GM18507 (cell line): ENCODE measurements around the gene SALL4.
"Not testable (repeated sequence)": the region's sequence is repeated elsewhere in the genome, so short reads cannot be mapped to it uniquely, and the experiment has no call there.

ENCODE experiments used
- DNase-seq: peaks from one replicate; pipeline ENCODE4 v3.0.0; 2011; ENCODE audit warnings: low read depth; ENCODE audit not compliant: insufficient read length; ENCODE audit errors: extremely low spot score
- FAIRE-seq: peaks from 2 replicates; lab custom pipeline; 2011; peaks lifted over from hg19 to GRCh38; lab: Jason Lieb, UNC

The SALL4 gene

DNA sequence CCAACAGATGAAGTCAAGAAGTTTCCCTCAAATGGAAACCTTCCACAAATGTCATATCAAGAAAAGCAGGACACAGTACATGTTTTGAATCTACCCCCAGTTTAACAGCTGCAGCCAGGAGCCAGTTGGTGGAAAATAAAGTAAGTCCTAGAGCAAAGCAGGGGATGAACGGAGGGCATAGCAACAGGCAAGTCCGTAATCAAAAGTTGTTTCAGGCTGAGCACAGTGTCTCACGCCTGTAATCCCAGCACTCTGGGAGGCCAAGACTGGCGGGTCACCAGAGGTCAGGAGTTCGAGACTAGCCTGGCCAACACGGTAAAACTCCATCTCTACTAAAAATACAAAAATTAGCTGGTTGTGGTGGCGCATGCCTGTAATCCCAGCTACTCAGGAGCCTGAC lies 2.4 kb upstream of the SALL4 start:
- DNase-seq: no peak
- no peak for FAIRE-seq

DNA sequence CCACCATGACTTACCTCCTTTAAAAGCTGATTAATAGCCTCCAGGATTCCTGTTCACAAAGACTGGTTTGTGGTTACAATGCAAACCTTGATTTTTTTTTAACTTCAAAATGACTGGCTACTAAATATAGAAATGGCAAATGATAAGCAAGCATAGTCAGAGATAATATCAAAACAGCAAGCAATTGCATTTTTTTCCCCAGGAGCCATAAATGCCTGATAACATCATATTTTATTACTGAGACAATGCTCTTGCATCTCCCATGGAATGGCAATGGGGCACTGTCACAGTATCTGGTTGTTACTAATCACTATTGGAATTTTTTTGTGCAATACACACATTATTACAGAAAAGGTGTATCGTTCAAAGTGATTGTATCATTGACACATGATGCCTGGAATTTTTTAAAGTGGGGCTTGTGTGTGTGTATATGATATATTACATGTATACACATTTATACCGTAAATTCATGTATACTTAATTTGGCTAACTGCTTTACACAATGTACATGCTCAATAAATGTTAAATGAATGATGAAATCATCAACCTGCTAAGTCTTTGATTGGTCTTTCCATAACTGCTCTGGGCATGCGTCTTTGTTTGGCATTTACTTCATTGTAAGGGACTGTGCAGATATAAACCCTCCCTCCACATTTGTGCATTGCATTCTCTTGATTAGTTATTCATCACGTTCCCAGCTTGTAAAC lies 980 bp upstream of the SALL4 start:
- DNase-seq (no peak), FAIRE-seq (no peak)

DNA sequence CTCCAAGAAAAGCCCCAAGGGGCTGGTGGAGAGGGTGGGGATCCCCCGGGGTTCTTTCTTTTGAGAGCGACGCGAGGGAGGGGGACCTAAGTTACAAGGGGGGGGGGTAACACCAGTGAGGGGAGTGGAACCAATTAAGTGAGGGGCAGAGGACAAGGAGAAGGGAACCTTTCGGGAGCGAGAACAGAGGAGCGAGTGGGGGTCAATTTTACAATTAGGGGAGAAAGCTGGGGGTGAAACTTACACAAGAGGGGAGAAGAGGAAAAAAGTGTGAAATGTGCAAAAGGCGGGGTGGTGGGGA lies 548 bp downstream of the SALL4 start:
- DNase-seq (no peak), FAIRE-seq (no peak)

DNA sequence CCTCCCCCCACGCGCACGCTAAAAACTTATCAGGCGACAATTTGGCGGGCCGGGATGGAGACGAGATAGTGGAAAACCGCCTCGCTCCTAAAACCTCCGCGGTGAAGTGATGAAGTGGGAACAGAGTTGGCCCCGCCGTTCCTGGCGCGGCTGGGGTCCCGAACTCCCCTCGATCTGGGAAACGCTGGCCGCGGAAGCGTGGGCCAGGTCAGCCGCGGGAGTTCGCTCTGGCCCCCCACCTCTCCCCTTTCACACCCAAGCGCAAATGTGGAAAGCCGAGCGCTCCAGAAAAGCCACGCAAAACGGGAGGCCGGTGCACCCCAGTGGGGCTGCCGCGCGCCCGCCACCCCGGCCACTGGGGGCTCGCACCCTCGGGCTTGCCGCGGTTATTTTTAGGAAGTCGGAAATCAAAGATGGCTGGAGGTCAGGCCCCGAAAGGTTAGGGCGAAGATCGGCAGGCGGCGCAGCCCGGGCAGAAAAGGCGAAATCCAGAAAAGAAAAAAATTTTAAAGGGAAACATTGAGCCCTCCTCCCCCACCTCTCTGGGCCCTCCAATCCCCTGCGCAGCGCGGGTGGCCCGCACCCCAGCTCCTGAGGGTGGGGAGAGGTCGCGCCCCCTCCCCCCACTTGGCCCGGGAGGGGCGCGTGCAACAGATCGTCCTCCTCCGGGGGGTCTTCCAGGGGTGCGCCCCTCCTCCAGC lies 1.0 kb downstream of the SALL4 start:
- DNase-seq (no peak), FAIRE-seq (no peak)

DNA sequence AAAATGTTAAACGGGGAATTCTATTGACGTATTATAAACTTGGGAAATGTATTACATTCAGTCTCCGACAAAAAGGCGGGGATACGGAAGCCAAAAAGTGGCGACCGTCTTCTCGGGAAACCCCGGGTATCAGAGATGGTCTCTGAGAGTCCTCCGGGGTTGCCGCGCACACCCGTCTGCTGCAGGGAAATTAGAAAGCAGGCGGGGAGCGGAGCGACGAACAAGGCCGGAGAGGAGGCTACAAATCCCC lies 1.5 kb downstream of the SALL4 start:
- no peak for DNase-seq

DNA sequence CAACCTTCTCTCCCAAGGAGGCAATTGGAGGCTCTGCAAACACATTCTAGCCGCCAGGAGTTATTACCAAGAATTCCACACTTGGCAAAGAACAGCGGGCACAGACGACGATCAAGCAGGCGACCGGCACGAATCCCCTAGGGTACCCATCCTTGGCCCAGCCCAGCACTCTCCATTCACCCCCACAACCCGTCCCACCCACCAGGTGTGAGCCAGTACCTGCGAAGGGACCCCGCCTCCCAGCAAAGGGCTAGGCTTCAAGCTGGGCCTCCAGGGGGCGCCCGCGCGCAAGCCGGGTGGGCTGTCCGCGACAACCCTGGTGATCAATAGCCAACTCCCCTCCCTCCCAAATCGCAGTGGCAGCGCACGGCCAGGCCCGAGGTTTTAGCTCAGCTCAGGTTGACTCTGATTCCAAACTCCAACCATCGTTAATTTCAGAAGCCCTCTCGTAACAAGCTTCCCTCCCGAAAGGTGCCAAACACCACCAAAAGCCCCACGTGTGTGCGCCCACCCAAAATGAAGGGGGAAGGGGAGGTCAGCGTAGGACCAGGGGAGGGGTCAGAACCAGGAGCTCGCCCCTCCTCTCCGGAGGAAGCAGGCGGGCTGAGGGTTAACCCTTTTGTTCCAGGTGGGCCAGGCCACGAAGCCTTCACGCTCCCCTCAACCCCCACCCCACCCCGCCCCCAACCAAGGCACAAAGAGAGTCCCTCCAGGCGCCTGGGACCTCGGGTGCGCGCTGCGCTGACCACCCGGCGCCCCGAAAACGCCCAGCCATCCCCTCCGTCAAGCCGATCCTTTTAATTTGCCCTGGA lies 2.1 kb downstream of the SALL4 start:
- peak; percentile 33 for DNase-seq
- FAIRE-seq: peak; percentile 9

More for the DNA sequence above, 1.5 kb downstream of the SALL4 start:
- FAIRE-seq: no peak

DNA sequence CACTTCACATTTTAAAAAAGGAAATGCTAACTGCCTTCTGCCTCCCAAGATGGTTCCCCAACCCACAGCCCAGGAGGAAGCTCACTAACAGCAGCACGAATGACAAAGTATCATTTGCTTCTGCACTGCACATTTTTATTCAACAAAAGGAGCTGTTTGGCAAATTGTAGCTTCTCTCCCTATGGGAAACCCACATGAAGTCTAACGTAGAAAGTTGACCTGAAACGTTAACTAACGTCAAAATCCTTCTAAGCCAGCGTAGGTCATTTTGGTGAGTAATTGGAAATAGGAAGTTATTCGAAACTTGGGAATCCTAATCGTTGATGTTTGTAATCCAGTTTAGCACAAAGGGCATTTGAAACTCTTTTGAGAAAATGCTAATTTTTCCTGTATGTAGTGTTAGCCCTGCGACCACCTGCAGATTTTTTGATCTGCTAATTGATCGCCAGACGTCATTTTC lies 2.9 kb downstream of the SALL4 start:
- no peak for FAIRE-seq
- no peak for DNase-seq

DNA sequence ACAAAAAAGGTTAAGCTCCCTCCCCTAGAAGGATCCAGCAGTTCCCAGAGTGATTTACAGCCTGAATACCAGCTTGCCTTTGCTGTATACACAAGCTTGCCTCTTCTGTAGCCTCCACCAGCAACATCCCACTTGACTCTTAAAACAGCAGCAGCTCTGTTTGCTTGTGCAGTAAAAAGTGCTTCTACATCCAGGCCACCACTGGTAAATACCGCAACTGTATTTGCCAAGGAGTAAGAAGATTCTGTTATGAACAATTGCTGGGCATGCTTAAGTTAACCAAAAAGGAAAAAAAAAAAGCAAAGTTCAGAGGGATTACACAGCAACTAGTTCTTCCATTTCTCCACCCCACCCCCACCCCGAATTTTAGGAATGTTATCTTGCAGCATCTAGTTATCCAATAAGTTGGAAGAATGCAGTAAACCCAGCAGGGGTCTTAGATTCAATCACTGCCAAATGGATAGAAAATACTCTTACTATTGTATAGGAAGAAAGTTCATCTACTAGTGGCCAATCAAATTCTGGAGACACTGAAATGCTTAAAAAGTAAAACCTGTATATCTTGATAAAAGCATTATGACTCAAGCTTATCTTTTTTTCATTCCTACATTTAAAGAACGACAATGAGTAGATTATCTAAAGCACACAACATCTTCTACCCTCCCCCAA lies 4.8 kb downstream of the SALL4 start:
- DNase-seq (no peak), FAIRE-seq (no peak)

DNA sequence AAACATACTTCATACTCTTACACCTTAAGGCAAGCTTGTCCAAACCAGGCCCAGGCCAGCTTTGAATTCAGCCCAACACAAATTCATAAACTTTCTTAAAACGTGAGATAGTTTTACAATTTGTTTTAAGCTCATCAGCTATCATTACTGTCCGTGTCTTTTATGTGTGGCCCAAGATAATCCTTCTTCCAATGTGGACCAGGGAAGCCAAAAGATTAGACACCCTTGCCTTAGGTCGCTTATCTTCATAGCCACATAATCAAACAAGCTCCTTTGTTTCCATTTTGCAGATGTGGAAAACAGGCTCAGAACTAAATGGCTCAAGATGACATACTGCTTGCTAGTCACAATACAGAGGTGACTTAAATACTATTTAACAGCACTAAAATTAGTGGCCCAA lies 6.0 kb downstream of the SALL4 start:
- FAIRE-seq (no peak), DNase-seq (no peak)

DNA sequence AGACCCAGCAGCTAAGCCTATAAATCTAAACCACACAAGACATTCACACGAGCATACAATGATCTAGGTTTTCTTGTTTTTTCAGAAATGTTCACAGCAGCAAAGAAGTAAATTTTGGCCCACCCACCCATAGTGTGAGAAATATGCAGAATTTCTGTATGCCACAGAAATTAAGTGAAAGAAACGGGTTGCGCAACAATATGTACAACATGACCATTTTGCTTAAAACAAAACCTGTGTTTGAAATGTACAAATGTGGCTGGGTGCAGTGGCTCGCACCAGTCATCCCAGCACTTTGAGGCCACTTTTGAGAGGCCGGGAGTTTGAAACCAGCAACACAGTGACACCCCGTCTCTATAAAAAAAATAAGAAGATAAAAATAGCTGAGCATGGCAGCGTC lies 9.4 kb downstream of the SALL4 start:
- no peak for DNase-seq
- FAIRE-seq: no peak

DNA sequence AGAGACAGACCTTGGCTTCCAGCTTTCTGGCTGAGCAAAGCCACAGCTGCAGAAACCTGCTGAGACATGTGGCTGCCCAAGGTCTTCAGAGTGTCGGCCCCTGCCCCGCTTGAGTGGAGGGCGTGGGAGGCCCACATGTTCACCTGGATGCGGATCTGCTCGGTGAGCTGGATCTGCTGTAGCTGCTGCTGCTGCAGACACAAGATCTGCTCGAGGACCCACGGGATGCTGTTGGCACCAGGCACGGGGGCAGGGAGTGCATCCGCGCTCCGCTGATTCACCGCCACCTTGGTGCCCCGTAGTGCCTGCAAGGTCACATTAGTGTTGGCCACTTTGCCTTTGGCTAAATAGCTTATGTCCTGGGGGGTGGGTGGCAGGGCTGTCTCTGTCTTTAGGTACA lies 10.7 kb downstream of the SALL4 start:
- DNase-seq (no peak), FAIRE-seq (no peak)

DNA sequence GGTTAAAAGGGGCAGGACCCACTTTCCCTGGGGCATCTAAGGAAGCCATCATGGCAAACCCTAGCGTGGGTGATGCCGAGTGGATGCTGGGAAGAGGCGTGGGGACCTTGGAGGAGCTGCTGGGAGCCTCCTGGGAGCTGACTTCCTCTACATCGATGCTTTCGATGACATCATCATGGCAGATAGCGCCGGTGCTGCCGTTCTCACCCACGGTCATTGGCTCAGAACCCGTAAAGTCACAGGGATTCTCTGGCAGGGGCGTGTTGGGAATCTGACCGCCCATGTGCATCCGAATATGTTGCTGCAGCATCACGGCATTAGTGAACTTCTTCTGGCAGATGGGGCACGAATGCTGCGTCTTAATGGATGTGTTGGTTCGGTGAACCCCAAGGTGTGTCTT lies 12.1 kb downstream of the SALL4 start:
- no peak for FAIRE-seq
- DNase-seq: no peak

DNA sequence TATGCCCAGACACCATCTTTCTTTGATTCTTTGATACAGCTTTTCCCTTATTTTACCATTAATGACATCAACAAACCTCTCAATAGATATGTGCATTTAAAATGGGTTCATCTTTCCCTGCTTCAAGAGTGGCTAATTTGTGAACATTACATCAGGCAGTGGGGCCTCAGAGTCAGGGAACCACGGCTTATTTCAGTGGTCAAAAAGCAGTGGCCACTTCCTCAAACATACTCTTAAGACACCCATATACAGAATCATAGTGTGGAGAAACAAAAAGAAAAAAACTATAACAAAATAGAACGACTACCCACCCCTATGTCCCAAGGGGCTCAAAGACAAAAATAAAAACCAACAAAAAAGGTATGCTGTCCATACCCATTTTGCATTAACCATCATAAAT lies 12.9 kb downstream of the SALL4 start:
- DNase-seq: no peak
- FAIRE-seq: no peak

DNA sequence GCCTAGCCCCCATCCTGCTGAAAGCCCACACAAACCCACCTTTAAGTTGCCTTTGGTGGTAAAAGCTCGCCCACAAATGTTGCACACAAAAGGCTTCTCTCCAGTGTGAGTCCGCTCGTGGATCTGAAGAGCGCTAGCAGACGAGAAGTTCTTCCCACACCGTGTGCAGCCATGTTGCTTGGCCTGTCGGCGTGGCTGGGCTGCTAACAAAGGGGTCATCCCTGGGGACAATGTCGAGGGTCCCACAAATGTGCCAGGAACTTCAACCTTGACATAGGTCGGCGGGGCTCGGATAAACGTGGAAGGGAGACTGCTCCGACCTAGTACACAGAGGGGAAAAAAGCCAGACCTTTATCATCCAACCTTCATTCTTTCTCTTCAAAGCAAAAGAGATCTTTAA lies 13.5 kb downstream of the SALL4 start:
- FAIRE-seq: no peak

DNA sequence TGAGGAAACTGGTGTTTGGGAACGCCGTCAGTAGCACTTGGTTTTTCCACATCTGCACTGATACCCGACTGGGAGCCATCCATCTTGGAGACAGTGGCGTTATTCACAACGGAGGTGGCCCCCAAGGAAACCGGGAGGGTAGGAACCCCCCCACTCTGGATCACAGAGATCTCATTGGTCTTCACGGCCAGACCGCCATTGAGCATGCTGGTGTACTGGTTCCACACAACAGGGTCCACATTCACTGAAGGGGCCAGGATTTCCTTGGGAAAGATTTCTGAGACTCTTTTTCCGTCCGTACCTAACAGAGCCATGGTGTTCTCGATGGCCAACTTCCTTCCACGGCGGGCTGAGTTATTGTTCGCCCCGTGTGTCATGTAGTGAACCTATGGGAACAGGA lies 18.0 kb downstream of the SALL4 start:
- FAIRE-seq: no peak
- DNase-seq: no peak

More for the DNA sequence above, 13.5 kb downstream of the SALL4 start:
- DNase-seq: no peak

DNA sequence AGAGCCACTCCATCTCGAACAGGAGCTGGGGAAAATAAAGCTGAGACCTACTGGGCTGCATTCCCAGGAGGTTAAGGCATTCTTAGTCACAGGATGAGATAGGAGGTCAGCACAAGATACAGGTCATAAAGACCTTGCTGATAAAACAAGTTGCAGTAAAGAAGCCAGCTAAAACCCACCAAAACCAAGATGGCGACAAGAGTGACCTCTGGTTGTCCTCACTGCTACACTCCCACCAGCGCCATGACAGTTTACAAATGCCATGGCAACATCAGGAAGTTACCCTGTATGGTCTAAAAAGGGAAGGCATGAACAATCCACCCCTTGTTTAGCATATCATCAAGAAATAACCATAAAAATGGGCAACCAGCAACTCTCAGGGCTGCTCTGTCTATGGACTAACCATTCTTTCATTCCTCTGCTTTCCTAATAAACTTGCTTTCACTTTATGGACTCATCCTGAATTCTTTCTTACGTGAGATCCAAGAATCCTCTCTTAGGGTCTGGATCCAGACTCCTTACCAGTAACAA lies 24.0 kb downstream of the SALL4 start:
- not testable (repeated sequence) for FAIRE-seq, DNase-seq

DNA sequence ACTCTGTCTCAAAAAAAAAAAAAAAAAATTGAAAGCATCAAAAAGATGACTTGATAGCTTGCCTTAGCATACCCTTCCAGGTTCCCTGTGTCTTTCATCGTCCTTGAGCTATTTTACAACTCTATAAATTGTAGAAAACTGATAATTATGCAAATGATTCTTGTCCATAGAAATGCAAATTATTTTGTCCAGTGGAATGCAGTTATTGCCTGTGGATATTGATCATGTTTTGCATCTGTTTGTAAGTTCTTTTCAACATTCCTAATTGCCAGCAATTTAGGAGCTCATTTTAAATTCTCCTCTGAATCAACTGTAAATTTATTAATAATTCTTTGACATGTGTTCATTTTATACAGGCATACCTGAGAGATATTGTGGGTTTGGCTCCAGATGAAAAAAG lies 27.1 kb downstream of the SALL4 start:
- DNase-seq: no peak
- no peak for FAIRE-seq

DNA sequence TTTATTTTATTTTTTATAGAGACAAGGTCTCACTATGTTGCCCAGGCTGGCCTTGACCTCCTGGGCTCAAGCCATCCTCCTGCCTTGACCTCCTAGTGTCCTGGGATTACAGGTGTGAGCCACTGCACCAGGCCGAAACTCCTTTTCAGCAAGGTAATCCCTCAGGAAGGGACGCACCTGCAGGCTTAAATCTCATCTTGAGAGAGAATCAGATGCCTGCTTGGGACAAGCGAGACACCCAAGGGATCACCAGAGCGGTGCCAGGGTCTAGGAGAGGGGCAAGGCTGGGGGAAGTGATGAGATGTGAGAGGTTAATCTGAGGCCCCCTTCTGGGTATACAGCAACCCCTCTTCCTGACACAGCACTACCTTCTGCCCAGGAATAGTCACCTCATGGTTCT lies 30.1 kb downstream of the SALL4 start:
- no peak for DNase-seq
- no peak for FAIRE-seq

DNA sequence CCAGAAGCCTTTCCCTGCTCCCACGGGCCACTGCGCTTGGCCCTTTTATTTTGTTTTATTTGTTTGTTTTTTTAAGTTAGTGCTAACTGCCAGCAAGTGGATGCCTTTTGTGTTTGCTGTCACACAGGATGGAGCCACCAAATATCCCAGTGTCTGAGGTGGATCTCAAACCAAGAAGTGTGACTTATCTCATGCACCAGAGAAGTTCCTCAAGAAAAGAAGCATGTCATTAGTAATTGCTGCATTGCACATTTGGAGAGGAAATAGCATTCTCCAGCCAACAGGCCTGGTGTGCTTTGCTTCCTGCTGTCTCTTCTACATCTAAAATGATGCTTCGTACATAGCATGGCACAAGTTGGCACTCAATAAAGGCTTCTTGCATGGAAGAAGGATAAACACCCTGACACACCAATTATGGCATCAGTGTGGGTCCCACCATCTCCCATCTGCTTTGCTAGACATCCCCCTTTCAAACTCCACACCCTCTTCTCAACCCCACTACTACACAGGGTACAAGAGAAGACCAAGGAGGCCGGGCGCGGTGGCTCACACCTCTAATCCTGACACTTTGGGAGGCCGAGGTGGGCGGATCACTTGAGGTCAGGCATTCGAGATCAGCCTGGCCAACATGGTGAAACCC lies 32.2 kb downstream of the SALL4 start:
- FAIRE-seq (no peak), DNase-seq (no peak)
